CD4-positive, alpha-beta T cell treated with Interleukin-12 subunit alpha and Interleukin-12 subunit beta, for 1 hour (primary cell): Measurements from ENCODE around the gene SHANK1.

ENCODE experiments used
- DNase-seq: peaks from one replicate; pipeline ENCODE4 v3.0.0-alpha.2; 2020

SHANK1 gene

GRCh38 chr19:50728084-50728737 lies 8.6 kb upstream of the SHANK1 start:
- DNase-seq = peak; percentile 64

GRCh38 chr19:50725911-50726230 lies 6.3 kb upstream of the SHANK1 start:
- no peak for DNase-seq

- DNase-seq = no peak
Measured at GRCh38 chr19:50725218-50725910, 5.8 kb upstream of the SHANK1 start.

- peak; percentile 93 for DNase-seq
Measured at GRCh38 chr19:50724522-50725217, 5.1 kb upstream of the SHANK1 start.

GRCh38 chr19:50723735-50724521 lies 4.3 kb upstream of the SHANK1 start:
- no peak for DNase-seq

- DNase-seq = no peak
Measured at GRCh38 chr19:50723069-50723468, 3.5 kb upstream of the SHANK1 start, which contains the start of gene CLEC11A. CLEC11A (plus strand) TSS chr19:50723364; CDS start chr19:50723526, 162 bp downstream.

- no peak for DNase-seq
Measured at GRCh38 chr19:50722201-50723013, 2.8 kb upstream of the SHANK1 start.

- DNase-seq = no peak
Measured at GRCh38 chr19:50721441-50722137, 2.0 kb upstream of the SHANK1 start.

GRCh38 chr19:50720921-50721381 lies 1.3 kb upstream of the SHANK1 start:
- DNase-seq = no peak

GRCh38 chr19:50720181-50720920 lies 749 bp upstream of the SHANK1 start:
- no peak for DNase-seq

GRCh38 chr19:50719119-50719435 lies 525 bp downstream of the SHANK1 start:
- no peak for DNase-seq

- no peak for DNase-seq
Measured at GRCh38 chr19:50718255-50719118, 1.1 kb downstream of the SHANK1 start.

GRCh38 chr19:50717891-50718254 lies 1.7 kb downstream of the SHANK1 start:
- no peak for DNase-seq

- DNase-seq = no peak
Measured at GRCh38 chr19:50717026-50717723, 2.4 kb downstream of the SHANK1 start.

- no peak for DNase-seq
Measured at GRCh38 chr19:50716178-50717025, 3.2 kb downstream of the SHANK1 start.

GRCh38 chr19:50713556-50714236 lies 5.9 kb downstream of the SHANK1 start:
- peak; percentile 12 for DNase-seq

- no peak for DNase-seq
Measured at GRCh38 chr19:50712833-50713232, 6.8 kb downstream of the SHANK1 start.

GRCh38 chr19:50711805-50712204 lies 7.8 kb downstream of the SHANK1 start:
- DNase-seq = no peak
